GM21529 (cell line): ENCODE data around the gene RNF144A.
A peak's percentile ranks its signal among the peaks of the same experiment; 100 is the strongest.

Experiments
- ATAC-seq: cut with Tn5 transposase; IDR thresholded peaks from one replicate; pipeline ENCODE4 v1.9.1; 2021; ENCODE audit not compliant: unreplicated experiment

The RNF144A gene

DNA sequence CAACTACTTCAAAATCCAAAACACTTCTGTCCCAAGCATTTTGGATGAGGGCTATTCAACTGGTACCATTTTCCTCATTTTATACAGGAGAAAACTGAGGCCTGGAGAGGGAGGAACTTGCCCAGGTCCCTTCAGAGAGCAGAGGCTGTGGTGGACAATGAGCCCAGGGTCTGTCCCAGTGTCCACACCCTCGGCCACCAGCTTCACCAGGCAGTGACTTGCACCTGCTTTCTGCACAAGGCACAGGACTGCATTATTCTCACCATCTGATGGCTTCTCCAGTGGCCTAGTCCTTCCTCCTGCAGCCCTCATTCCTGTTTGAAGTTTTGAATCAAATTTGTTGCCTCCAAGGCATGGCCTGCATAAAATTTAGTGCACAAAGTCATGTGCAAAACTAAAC lies 53.3 kb downstream of the RNF144A start:
- ATAC-seq: no peak

DNA sequence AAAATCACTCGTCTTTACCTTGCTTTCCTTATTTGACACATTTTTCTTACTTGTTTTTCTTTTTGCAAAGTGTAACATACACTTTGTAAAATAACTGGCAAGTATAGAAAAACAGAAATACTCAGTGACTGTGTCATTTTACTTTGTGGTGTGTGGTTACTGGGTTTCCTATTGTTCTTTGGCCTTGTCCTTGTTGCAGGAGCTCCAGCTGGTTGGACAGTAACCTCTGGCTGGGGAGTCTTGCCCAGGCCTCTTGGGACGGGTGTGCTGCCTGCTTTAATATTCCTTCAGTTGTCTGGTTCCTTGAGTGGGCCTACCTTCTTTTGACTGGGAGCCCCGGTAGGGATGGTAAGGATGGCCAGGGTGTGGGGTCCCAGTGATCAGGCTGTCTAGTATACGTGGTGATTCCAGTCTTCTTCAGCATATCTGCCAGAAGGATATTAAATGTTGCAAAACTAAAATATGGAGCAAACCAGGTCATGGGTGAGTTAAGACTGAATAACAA lies 53.8 kb downstream of the RNF144A start:
- no peak for ATAC-seq

- no peak for ATAC-seq
These were observed 54.3 kb downstream of the RNF144A start for GRCh38 chr2:6971502-6971901.

- ATAC-seq: no peak
These were observed 55.0 kb downstream of the RNF144A start for GRCh38 chr2:6972067-6972710.

- ATAC-seq: no peak
These were observed 56.8 kb downstream of the RNF144A start for GRCh38 chr2:6973895-6974545.

- ATAC-seq: no peak
These were observed 58.8 kb downstream of the RNF144A start for GRCh38 chr2:6975988-6976387.

DNA sequence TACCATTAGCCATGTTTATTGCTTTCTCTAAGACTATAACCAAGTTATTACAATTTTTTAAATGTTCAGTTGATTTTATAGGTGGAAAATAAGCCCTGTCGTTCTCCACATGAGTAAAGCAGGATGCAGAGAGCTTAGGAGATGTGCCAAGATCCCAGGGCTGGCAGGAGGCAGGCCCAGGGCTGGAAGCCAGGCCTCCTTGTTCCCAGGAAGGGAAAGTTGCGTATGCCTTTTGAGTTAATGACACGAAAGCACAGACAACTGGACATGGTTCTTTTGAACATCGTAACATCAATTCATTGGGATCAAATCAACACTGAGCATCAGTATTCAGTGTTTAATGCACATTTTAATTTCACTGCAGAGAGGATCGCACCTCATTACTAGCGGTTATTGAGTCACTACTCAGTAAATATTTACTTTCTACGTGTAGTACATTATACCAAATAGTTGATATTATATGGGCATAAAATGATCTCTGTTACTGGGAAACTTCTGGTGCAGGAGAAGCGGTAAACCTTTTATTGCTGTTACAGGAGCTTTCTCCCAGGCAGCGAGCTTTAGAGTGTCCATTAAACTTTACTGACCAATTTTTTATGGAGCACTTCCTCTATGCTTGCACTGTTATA lies 60.0 kb downstream of the RNF144A start:
- ATAC-seq: no peak

- no peak for ATAC-seq
These were observed 60.6 kb downstream of the RNF144A start for GRCh38 chr2:6977786-6978185.

- ATAC-seq: no peak
These were observed 61.8 kb downstream of the RNF144A start for GRCh38 chr2:6978991-6979390.

- no peak for ATAC-seq
These were observed 65.2 kb downstream of the RNF144A start for GRCh38 chr2:6982449-6982848.

DNA sequence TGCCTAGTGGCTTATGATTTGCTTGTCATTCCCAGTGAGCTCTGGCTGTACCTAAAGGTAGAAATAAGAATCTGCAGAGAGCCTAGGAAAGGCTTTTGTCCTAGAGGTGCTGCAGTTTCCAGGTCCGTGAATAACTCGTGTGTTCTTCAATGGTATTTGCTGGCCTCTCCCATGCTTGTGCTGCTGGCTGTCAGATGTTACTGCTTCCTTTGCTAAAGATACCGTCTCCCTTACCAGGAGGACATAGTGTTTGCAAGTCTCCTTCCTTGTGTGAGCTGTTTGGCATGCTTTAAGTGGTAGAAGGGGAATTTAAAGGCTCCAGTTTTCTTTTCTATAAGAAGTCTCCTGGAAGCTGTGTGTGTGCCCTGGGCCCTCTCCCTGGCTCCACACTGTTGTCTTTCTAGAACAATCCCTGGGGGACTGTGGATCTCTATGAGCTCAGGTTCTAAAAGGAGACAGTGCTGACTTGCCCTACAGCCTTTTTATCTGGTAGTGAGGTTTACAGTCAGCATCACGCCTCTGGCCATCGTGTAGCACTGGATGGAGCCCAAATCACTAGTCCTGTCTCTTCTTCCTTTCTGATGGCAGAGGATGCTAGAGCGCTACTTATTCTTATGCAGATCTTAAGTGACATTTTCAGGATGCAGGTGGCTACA lies 65.8 kb downstream of the RNF144A start:
- no peak for ATAC-seq

DNA sequence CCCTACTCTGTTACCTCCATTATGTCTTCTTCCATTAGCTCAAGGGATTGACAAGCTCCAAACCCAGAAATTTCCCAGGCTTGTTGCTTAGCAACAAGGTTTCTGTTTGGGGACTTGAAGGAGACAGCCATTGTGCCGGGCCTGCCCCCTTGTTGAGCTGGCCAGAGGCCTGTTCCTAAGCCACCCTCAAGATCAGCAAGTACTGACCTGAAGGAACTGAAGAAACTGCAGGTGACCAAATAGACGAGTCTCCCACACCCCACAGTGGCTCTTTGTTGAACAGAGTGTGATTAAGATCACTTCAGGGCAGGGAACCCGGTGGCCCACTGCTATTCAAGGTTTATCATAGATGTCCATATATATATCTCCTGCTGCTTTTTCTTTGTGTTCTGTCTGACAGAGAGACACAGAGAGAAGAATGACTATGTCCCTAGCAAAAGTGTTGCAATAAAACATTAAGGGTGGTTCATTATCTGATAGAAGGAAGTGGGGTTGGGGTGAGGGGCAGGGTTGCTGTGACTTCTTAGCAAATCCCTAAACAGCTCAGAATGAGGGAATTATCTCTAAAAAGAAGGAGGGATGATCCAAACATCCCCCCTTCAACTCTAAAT lies 69.2 kb downstream of the RNF144A start:
- ATAC-seq: no peak

DNA sequence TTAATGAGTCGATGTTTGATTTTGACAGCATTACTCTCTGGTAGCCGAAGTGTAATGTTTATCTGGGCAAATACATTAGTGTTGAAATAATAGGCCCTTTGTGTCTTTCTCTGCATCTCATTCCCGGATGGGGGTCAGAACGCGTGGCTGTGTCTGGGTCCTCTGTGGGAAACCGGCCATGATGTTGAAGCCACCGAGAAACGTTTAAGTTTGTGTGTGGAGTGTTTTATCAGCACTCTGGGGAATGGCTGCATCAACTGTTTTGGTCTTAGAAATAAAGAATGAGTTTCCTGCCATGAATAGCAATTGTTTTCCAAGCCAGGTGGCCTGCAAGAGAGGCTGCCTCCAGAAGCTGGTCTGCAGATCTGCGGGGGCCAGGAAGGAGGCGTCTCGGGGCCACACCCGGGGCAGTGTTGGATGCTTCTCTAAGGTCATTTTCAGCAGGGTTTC lies 69.7 kb downstream of the RNF144A start:
- ATAC-seq: no peak

DNA sequence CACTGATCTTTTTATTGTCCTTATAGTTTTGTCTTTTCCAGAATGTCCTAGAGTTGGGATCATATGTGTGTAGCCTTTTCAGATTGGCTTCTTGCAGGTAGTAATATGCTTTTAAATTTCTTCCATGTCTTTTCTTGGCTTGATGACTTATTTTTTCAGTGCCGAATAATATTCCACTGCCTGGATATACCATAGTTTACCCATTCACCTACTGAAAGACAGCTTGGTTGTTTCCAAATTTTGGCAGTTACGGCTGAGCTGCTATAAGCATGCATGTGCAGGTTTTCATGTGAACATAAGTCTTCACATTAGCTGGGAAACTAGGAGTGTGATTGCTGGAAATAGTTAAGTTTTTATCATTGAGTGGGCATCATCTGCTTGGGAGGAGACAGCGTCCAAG lies 73.7 kb downstream of the RNF144A start:
- no peak for ATAC-seq

DNA sequence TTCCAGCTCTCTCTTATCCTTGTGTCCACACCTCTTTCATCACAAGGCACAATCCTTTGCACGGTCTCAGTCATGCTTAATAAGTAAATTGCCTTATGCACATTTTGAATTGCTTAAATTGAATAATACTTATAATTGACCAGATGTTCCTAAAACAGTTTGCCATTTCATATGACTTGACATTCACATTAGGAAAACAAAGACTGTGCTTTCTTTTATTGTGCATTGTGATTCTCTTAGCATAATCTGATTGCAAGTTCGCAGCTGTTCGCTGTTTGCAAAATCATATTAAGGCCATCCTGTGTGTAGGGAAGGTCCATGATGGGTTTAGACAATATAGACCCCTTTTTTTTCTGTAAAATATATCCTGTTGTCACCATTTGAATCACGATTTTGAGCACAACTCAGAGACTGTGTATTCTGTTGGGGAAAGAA lies 75.6 kb downstream of the RNF144A start:
- no peak for ATAC-seq

DNA sequence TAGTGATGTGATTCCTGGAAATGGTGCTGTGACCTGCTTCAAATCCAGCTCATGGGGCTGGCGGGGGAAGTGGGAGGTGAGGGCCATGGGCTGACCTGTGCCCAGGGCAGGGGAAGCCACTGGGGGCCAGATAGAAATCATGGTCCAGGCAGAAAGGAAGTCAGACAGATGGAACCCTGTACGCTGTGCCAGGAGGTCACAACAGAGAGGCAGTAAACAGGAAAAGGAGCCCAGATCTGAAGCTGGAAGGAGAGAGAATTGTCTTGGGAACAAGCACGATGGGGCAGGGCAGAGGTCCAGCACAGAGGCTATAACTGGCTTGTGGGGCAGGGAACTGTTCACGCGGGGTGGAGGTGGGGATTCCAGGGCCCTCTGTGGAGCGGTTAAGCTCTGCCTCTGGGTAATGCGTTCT lies 76.0 kb downstream of the RNF144A start:
- no peak for ATAC-seq

- ATAC-seq: no peak
These were observed 76.7 kb downstream of the RNF144A start for GRCh38 chr2:6993936-6994335.

- ATAC-seq: no peak
These were observed 77.4 kb downstream of the RNF144A start for GRCh38 chr2:6994536-6995128.

DNA sequence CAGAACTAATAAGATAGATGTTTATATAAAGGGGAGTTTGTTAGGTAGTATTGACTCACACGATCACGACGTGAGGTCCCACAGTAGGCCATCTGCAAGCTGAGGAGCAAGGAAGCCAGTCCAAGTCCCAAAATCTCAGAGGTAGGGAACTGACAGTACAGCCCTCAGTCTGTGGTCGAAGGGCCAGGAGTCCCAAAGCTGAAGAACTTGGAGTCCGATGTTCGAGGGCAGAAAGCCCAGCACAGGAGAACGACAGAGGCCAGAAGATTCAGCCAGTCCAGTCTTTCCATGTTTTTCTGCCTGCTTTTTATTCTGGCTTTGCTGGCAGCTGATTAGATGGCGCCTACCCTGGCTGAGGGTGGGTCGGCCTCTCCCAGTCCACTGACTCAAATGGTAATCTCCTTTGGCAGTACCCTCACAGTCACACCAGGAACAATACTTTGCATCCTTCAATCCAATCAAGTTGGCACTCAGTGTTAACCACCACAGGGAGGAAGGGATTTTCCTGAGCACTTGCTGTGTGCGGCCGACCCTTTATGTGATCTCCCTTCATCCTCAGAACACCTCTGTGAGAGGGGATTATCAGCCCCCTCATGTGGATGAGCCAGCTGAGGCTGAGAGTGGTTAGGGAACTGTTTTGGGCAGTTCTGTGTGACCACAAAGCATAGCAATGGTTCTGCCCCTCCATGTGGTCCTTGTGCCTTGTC lies 78.3 kb downstream of the RNF144A start:
- no peak for ATAC-seq

GRCh38 chr2:6999211-6999877 lies 82.1 kb downstream of the RNF144A start:
- ATAC-seq: peak; percentile 84
